Measurements from ENCODE around the gene IRS1.

GRCh38 chr2:226694586-226695284 lies 104.9 kb downstream of the IRS1 start:
- TF ChIP-seq CTCF (IDR thresholded peaks at IDR 0.05) (no peak), EP300 (IDR thresholded peaks at IDR 0.05; ENCODE audit: low read depth) (no peak), POLR2AphosphoS5 (IDR thresholded peaks at IDR 0.05) (no peak)
